SK-N-SH treated with all-trans-retinoic acid at 6 μM for 48 hours (cell line): ENCODE results near the gene TGIF1.

ENCODE experiments used
- ARNTL ChIP-seq: fragments of 450-650 bp; formaldehyde crosslinking; IDR thresholded peaks from 2 replicates; pipeline ENCODE4 v1.5.0; 2020; ENCODE audit warnings: low read depth, mild to moderate bottlenecking, moderate library complexity, borderline replicate concordance
- CREB5 ChIP-seq: fragments of 250-450 bp; sonication (Bioruptor Pico); IDR thresholded peaks from 2 replicates; pipeline ENCODE4 v1.5.1; 2020; ENCODE audit warnings: low read depth, mild to moderate bottlenecking, moderate library complexity
- CSRNP3 ChIP-seq: fragments of 250-450 bp; sonication (Bioruptor Pico); IDR thresholded peaks from 2 replicates; pipeline ENCODE4 v1.5.1; 2021; ENCODE audit warnings: mild to moderate bottlenecking, moderate library complexity
- OSR1 ChIP-seq: fragments of 250-450 bp; sonication (Bioruptor Pico); IDR thresholded peaks from 2 replicates; pipeline ENCODE4 v1.8.0; 2022; ENCODE audit warnings: moderate library complexity, mild to moderate bottlenecking, inconsistent platforms
- PATZ1 ChIP-seq: fragments of 250-450 bp; sonication (Bioruptor Pico); IDR thresholded peaks from 2 replicates; pipeline ENCODE4 v1.8.0; 2020; ENCODE audit warnings: mild to moderate bottlenecking, moderate library complexity, borderline replicate concordance
- POU6F1 ChIP-seq: fragments of 250-450 bp; sonication (Bioruptor Pico); IDR thresholded peaks from 2 replicates; pipeline ENCODE4 v1.8.0; 2021; ENCODE audit warnings: low read depth, mild to moderate bottlenecking, moderate library complexity, borderline replicate concordance
- PPARA ChIP-seq: fragments of 250-450 bp; sonication (Bioruptor Pico); IDR thresholded peaks from 2 replicates; pipeline ENCODE4 v1.5.0; 2020; ENCODE audit warnings: mild to moderate bottlenecking, borderline replicate concordance
- SNAI2 ChIP-seq: fragments of 250-450 bp; sonication (Bioruptor Pico); IDR thresholded peaks from 2 replicates; pipeline ENCODE4 v1.5.0; 2020; ENCODE audit warnings: mild to moderate bottlenecking, moderate library complexity
- TOX ChIP-seq: fragments of 250-450 bp; sonication (Bioruptor Pico); IDR thresholded peaks from 2 replicates; pipeline ENCODE4 v1.8.0; 2021; ENCODE audit warnings: mild to moderate bottlenecking, moderate library complexity, borderline replicate concordance
- ZFP3 ChIP-seq: fragments of 250-450 bp; sonication (Bioruptor Pico); IDR thresholded peaks from 2 replicates; pipeline ENCODE4 v1.5.0; 2020; ENCODE audit warnings: mild to moderate bottlenecking, moderate library complexity
- ZFP30 ChIP-seq: fragments of 450-650 bp; formaldehyde crosslinking; IDR thresholded peaks from 2 replicates; pipeline ENCODE4 v1.5.0; 2022; ENCODE audit warnings: mild to moderate bottlenecking, moderate library complexity
- ZNF70 ChIP-seq: fragments of 450-650 bp; formaldehyde crosslinking; IDR thresholded peaks from 2 replicates; pipeline ENCODE4 v1.5.0; 2020; ENCODE audit warnings: mild to moderate bottlenecking, moderate library complexity
- ZNF8 ChIP-seq: fragments of 450-650 bp; formaldehyde crosslinking; IDR thresholded peaks from 2 replicates; pipeline ENCODE4 v1.5.0; 2020; ENCODE audit warnings: mild to moderate bottlenecking, moderate library complexity

GRCh38 chr18:3504637-3505036 is 54.7 kb downstream of the TGIF1 start:
- TF ChIP-seq CSRNP3 (CRISPR knock-in tag): no peak
- TF ChIP-seq ZFP30: no peak
- no peak for TF ChIP-seq CREB5 (CRISPR knock-in tag)
- TF ChIP-seq SNAI2 (CRISPR knock-in tag): no peak
- TF ChIP-seq TOX (CRISPR knock-in tag): no peak
- no peak for TF ChIP-seq ZFP3 (CRISPR knock-in tag)
- TF ChIP-seq ZNF8 (CRISPR knock-in tag): no peak
- no peak for TF ChIP-seq POU6F1
- no peak for TF ChIP-seq ARNTL (CRISPR knock-in tag)
- TF ChIP-seq ZNF70 (CRISPR knock-in tag): no peak
- no peak for TF ChIP-seq OSR1 (CRISPR knock-in tag)
- no peak for TF ChIP-seq PPARA (CRISPR knock-in tag)
- no peak for TF ChIP-seq PATZ1 (CRISPR knock-in tag)
